ENCODE data around the gene WIPF2. TPM values are rescaled to one million over a fixed set of nuclear protein-coding genes. Genes with fewer than 3 reads are reported as not detected.

The WIPF2 gene
- total RNA-seq, 2 experiments from 2014 or later = 26.0 TPM

- peak overlapping the region; percentile 83 for H3K4me3 Mint-ChIP-seq
- no peaks in the 10 kb centered on the region for H3K9me3 Mint-ChIP-seq
- no peaks in the 10 kb centered on the region for H3K27me3 Mint-ChIP-seq
- H3K27ac Mint-ChIP-seq = peak overlapping the region; percentile 93
- DNase-seq = peak; percentile 41
- POLR2A ChIA-PET = interaction anchor here (1.0 to 11.4 kb wide), 14 partner anchors 9 to 1362 kb away, joined by 3 to 129 read pairs (median 4); partner anchors contain the start of genes CDC6 and EIF1
- CTCF ChIA-PET = interaction anchor here (0.9 to 4.6 kb wide), 7 partner anchors 8 to 28 kb away, joined by 3 to 20 read pairs (median 5); no protein-coding TSS in a partner anchor
- H3K36me3 Mint-ChIP-seq (ENCODE audit: low read depth) = peaks cover 42% of the 10 kb centered on the region
- H3K4me1 Mint-ChIP-seq = peaks cover 90% of the 10 kb centered on the region
These were observed 108.2 kb downstream of the WIPF2 start for GRCh38 chr17:40327244-40327729.

DNA sequence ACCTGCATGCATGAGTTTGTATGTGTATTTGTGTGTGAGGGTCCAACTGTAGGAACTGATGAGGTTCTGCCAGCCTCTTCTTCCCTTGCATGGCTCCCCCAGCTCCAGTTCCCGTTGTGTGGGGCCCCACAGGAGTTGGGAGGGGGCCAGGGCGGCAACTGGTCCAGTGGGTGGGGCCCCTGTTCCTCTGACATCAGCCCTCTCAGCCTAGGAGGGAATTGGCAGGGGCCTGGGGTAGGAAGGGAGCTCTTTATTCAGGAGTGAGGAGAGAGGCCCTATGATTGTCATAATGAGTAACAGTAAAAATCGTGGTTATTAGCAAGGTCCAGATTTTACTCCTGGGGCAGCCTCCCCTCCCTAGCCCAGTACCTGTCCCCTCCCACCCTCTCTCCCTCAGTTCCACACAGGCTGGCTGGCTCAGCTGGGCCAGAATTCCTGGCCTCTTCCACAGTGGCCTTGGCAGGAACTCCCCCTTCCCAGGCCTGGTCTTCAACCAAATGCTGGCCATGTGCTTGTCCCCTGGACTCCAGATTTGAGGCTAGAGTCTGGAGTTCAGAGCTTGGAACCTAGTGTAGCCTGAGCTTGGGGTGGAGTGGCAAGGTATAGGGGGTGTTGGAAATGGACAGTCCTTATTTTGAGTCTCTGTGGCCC, 108.8 kb downstream of the WIPF2 start:
- no peaks in the 10 kb centered on the region for H3K27me3 Mint-ChIP-seq
- ChIA-PET CTCF (interaction anchor here (0.6 to 4.6 kb wide), 10 partner anchors 8 to 1236 kb away, joined by 3 to 20 read pairs (median 5); no protein-coding TSS in a partner anchor), POLR2A (interaction anchor here (1.0 to 11.4 kb wide), 12 partner anchors 8 to 1361 kb away, joined by 3 to 129 read pairs (median 6); partner anchors contain the start of genes CDC6 and EIF1)
- DNase-seq = no peak
- H3K4me1 Mint-ChIP-seq = peaks cover 95% of the 10 kb centered on the region
- peak overlapping the region; percentile 83 for H3K4me3 Mint-ChIP-seq
- H3K9me3 Mint-ChIP-seq = no peaks in the 10 kb centered on the region
- peaks cover 44% of the 10 kb centered on the region for H3K36me3 Mint-ChIP-seq (ENCODE audit: low read depth)
- peak overlapping the region; percentile 93 for H3K27ac Mint-ChIP-seq

GRCh38 chr17:40328386-40328766, 109.3 kb downstream of the WIPF2 start:
- H3K4me1 Mint-ChIP-seq = peaks cover 95% of the 10 kb centered on the region
- H3K27ac Mint-ChIP-seq = peak overlapping the region; percentile 54

GRCh38 chr17:40329839-40330794, 111.0 kb downstream of the WIPF2 start:
- H3K27ac Mint-ChIP-seq = peak overlapping the region; percentile 64
- H3K36me3 Mint-ChIP-seq (ENCODE audit: low read depth) = peaks cover 65% of the 10 kb centered on the region
- H3K27me3 Mint-ChIP-seq = no peaks in the 10 kb centered on the region
- H3K9me3 Mint-ChIP-seq = no peaks in the 10 kb centered on the region
- POLR2A ChIA-PET = interaction anchor here (0.8 to 11.4 kb wide), 8 partner anchors 8 to 26 kb away, joined by 3 to 129 read pairs (median 9); no protein-coding TSS in a partner anchor
- peaks cover 96% of the 10 kb centered on the region for H3K4me1 Mint-ChIP-seq
- CTCF ChIA-PET = interaction anchor here (1.5 to 2.2 kb wide), 4 partner anchors 11 to 23 kb away, joined by 4 to 9 read pairs (median 7); no protein-coding TSS in a partner anchor
- H3K4me3 Mint-ChIP-seq = peak overlapping the region; percentile 42
- DNase-seq = peak; percentile 58

More at GRCh38 chr17:40328386-40328766, 109.3 kb downstream of the WIPF2 start:
- POLR2A ChIA-PET = interaction anchor here (1.0 to 11.4 kb wide), 9 partner anchors 8 to 1361 kb away, joined by 3 to 129 read pairs (median 8); partner anchors contain the start of gene EIF1
- no peaks in the 10 kb centered on the region for H3K27me3 Mint-ChIP-seq
- H3K36me3 Mint-ChIP-seq (ENCODE audit: low read depth) = peaks cover 49% of the 10 kb centered on the region
- CTCF ChIA-PET = interaction anchor here (0.6 to 4.6 kb wide), 7 partner anchors 11 to 1237 kb away, joined by 4 to 20 read pairs (median 7); no protein-coding TSS in a partner anchor
- peak overlapping the region; percentile 83 for H3K4me3 Mint-ChIP-seq
- no peaks in the 10 kb centered on the region for H3K9me3 Mint-ChIP-seq
- DNase-seq = no peak

DNA sequence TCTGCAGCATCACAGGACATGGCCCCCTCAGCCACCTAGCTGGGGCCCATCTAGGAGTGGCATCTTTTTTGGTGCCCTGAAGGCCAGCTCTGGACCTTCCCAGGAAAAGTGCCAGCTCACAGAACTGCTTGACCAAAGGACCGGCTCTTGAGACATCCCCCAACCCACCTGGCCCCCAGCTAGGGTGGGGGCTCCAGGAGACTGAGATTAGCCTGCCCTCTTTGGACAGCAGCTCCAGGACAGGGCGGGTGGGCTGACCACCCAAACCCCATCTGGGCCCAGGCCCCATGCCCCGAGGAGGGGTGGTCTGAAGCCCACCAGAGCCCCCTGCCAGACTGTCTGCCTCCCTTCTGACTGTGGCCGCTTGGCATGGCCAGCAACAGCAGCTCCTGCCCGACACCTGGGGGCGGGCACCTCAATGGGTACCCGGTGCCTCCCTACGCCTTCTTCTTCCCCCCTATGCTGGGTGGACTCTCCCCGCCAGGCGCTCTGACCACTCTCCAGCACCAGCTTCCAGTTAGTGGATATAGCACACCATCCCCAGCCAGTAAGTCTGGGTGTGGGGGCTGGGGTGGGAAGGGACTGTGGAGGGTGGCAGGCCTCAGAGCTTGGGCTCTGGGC, 111.9 kb downstream of the WIPF2 start:
- H3K4me3 Mint-ChIP-seq = peak overlapping the region; percentile 54
- H3K27ac Mint-ChIP-seq = peak overlapping the region; percentile 64
- no peaks in the 10 kb centered on the region for H3K9me3 Mint-ChIP-seq
- no peaks in the 10 kb centered on the region for H3K27me3 Mint-ChIP-seq
- H3K4me1 Mint-ChIP-seq = peaks cover 94% of the 10 kb centered on the region
- no peak for DNase-seq
- ChIA-PET POLR2A (interaction anchor here (0.8 to 11.4 kb wide), 7 partner anchors 9 to 27 kb away, joined by 3 to 129 read pairs (median 8); no protein-coding TSS in a partner anchor), CTCF (interaction anchor here (1.5 to 2.2 kb wide), 3 partner anchors 12 to 24 kb away, joined by 6 to 9 read pairs (median 8); no protein-coding TSS in a partner anchor)
- peaks cover 67% of the 10 kb centered on the region for H3K36me3 Mint-ChIP-seq (ENCODE audit: low read depth)

- Mint-ChIP-seq H3K4me1 (peaks cover 87% of the 10 kb centered on the region), H3K36me3 (ENCODE audit: low read depth) (peaks cover 66% of the 10 kb centered on the region), H3K9me3 (no peaks in the 10 kb centered on the region), H3K4me3 (peak overlapping the region; percentile 54), H3K27me3 (no peaks in the 10 kb centered on the region), H3K27ac (peak overlapping the region; percentile 64)
- ChIA-PET POLR2A (interaction anchor here (1.5 to 11.4 kb wide), 5 partner anchors 8 to 26 kb away, joined by 4 to 129 read pairs (median 10); no protein-coding TSS in a partner anchor), CTCF (interaction anchor here (1.5 to 2.2 kb wide), 3 partner anchors 13 to 25 kb away, joined by 6 to 9 read pairs (median 8); no protein-coding TSS in a partner anchor)
- no peak for DNase-seq
These were observed 112.9 kb downstream of the WIPF2 start for GRCh38 chr17:40331743-40332641.

Other genes starting within 250 kb of the WIPF2 start
- gene PSMD3, start 238.5 kb upstream of the WIPF2 start, total RNA-seq = 10 to 100 TPM; 90.3 to 92.2 TPM
- not detected for gene CSF3, start 203.9 kb upstream of the WIPF2 start, total RNA-seq
- gene MED24, start 164.9 kb upstream of the WIPF2 start, total RNA-seq = 10 to 100 TPM; 82.2 to 84.2 TPM
- gene THRA, start 156.3 kb upstream of the WIPF2 start, total RNA-seq = 1 to 10 TPM; 8.4 TPM
- gene NR1D1, start 118.7 kb upstream of the WIPF2 start, total RNA-seq = 1 to 10 TPM; 5.2 to 5.9 TPM
- gene MSL1, start 97.3 kb upstream of the WIPF2 start, total RNA-seq = 100 to 1,000 TPM; 102 to 103 TPM
- gene CASC3, start 78.8 kb upstream of the WIPF2 start, total RNA-seq = 10 to 100 TPM; 84.5 to 89.1 TPM
- 1 to 10 TPM; 4.7 to 6.0 TPM for gene RAPGEFL1, start 41.8 kb upstream of the WIPF2 start, total RNA-seq
- gene CDC6, start 68.6 kb downstream of the WIPF2 start, total RNA-seq = 10 to 100 TPM; 67.5 to 69.9 TPM
- gene RARA, start 89.9 kb downstream of the WIPF2 start, total RNA-seq = 10 to 100 TPM; 65.2 to 65.5 TPM
- gene GJD3, start 145.4 kb downstream of the WIPF2 start, total RNA-seq = not detected
- gene TOP2A, start 198.6 kb downstream of the WIPF2 start, total RNA-seq = 100 to 1,000 TPM; 361 to 373 TPM
- 10 to 100 TPM; 27.1 to 28.4 TPM for gene IGFBP4, start 224.1 kb downstream of the WIPF2 start, total RNA-seq

Measured in activated CD4-positive, alpha-beta memory T cell treated with anti-CD3 and anti-CD28 coated beads, Interleukin-2, amount 10 ng/mL, durations not matched to agents 7 days and 5 days (primary cell).